Loucy (cell line): ENCODE measurements around the gene CRNKL1.
A peak's percentile ranks its signal among the peaks of the same experiment; 100 is the strongest.

Source experiments
- H2AFZ ChIP-seq: fragments of 200-600 bp; sonication (generic); 2 replicates; pipeline ENCODE4 v1.6.0; 2016; ENCODE audit warnings: antibody characterized with exemption, mild to moderate bottlenecking, low read length, moderate library complexity
- H3F3A ChIP-seq: fragments of 200-600 bp; 2 replicates; pipeline ENCODE4 v1.6.0; 2016; ENCODE audit warnings: antibody characterized with exemption, low read depth, mild to moderate bottlenecking
- H3K27me3 ChIP-seq: fragments of 200-600 bp; sonication (generic); 2 replicates; pipeline ENCODE4 v1.6.1; 2014; ENCODE audit warnings: low read length, mild to moderate bottlenecking; ENCODE audit not compliant: insufficient read depth, poor library complexity, severe bottlenecking
- H3K36me3 ChIP-seq: fragments of 200-600 bp; sonication (generic); 2 replicates; pipeline ENCODE4 v1.6.1; 2016; ENCODE audit warnings: low read length; ENCODE audit not compliant: insufficient read depth
- H3K4me1 ChIP-seq: fragments of 200-600 bp; sonication (generic); 2 replicates; pipeline ENCODE4 v1.5.1; 2014; ENCODE audit warnings: low read length, mild to moderate bottlenecking; ENCODE audit not compliant: insufficient read depth, poor library complexity, severe bottlenecking
- H3K4me2 ChIP-seq: fragments of 200-600 bp; sonication (generic); 2 replicates; pipeline ENCODE4 v1.6.0; 2014; ENCODE audit warnings: antibody characterized with exemption, low read length, low read depth, mild to moderate bottlenecking; ENCODE audit not compliant: poor library complexity, severe bottlenecking
- H3K4me3 ChIP-seq: fragments of 200-600 bp; sonication (generic); 2 replicates; pipeline ENCODE4 v1.5.1; 2014; ENCODE audit warnings: low read length, mild to moderate bottlenecking, mixed read lengths; ENCODE audit not compliant: poor library complexity, severe bottlenecking
- H3K79me2 ChIP-seq: fragments of 200-600 bp; sonication (generic); 2 replicates; pipeline ENCODE4 v1.6.1; 2014; ENCODE audit warnings: low read length; ENCODE audit not compliant: insufficient read depth
- H3K9ac ChIP-seq: fragments of 200-600 bp; sonication (generic); 2 replicates; pipeline ENCODE4 v1.6.0; 2014; ENCODE audit warnings: mild to moderate bottlenecking, low read depth, low read length, moderate library complexity; ENCODE audit not compliant: poor library complexity, severe bottlenecking
- H3K9me2 ChIP-seq: fragments of 200-600 bp; sonication (generic); replicated peaks from 2 replicates; pipeline ENCODE4 v1.6.1; 2016; ENCODE audit warnings: low read depth, low read length, mixed read lengths
- H3K9me3 ChIP-seq: fragments of 200-600 bp; sonication (generic); 2 replicates; pipeline ENCODE4 v1.6.1; 2014; ENCODE audit warnings: mild to moderate bottlenecking, antibody characterized with exemption, low read length, low read depth; ENCODE audit not compliant: insufficient read depth
- H4K20me1 ChIP-seq: fragments of 200-600 bp; sonication (generic); 2 replicates; pipeline ENCODE4 v1.6.0; 2014; ENCODE audit warnings: antibody characterized with exemption, low read length, mild to moderate bottlenecking; ENCODE audit not compliant: insufficient read depth, poor library complexity, severe bottlenecking
- EZH2phosphoT487 ChIP-seq: fragments of 200-600 bp; IDR thresholded peaks from 2 replicates; pipeline ENCODE4 v1.6.1; 2018; ENCODE audit warnings: antibody characterized with exemption, mild to moderate bottlenecking, moderate library complexity, borderline replicate concordance
- TF ChIP-seq, protein P1 (sequence below): fragments of 200-600 bp; sonication (generic); conservative IDR thresholded peaks from 2 replicates; pipeline ENCODE4 v1.5.1; 2014; ENCODE audit warnings: mild to moderate bottlenecking, antibody characterized with exemption, low read length

Gene CRNKL1

DNA sequence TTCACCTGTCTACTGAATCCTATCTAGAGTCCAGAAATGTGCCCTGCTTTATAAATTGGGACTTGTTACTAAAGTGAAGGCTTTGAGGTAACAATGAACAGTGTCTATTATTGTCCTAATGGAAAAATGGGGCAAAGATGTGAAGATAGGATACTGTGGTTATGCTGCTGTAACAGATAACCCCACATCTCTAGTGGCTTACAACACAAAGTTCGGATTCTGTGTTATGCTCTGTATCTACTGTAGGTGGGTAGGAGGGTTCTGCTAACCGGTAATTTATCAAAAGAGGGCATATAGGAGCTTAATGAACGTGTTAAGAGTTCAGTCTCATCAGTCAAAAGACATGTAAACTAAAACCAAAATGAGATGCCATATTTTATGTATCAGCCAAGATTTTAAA is 28.9 kb downstream of the CRNKL1 start:
- H3K9me2 ChIP-seq = no peaks in the 10 kb centered on the region
- H3K79me2 ChIP-seq = peaks cover 91% of the 10 kb centered on the region
- H3K4me1 ChIP-seq = peaks cover 48% of the 10 kb centered on the region
- no peaks in the 10 kb centered on the region for H3K9me3 ChIP-seq
- H3K9ac ChIP-seq = no peak overlapping the region
- no peaks in the 10 kb centered on the region for H3K27me3 ChIP-seq
- peak overlapping the region; percentile 9 for H3K4me2 ChIP-seq
- H3K36me3 ChIP-seq = peaks cover 25% of the 10 kb centered on the region; the same call in 1 of the 2 replicates
- H4K20me1 ChIP-seq = peaks cover 47% of the 10 kb centered on the region
- no peaks in the 10 kb centered on the region for H3F3A ChIP-seq
- no peak overlapping the region for H3K4me3 ChIP-seq
- TF ChIP-seq EZH2phosphoT487 = no peak
- TF ChIP-seq, protein P1, sequence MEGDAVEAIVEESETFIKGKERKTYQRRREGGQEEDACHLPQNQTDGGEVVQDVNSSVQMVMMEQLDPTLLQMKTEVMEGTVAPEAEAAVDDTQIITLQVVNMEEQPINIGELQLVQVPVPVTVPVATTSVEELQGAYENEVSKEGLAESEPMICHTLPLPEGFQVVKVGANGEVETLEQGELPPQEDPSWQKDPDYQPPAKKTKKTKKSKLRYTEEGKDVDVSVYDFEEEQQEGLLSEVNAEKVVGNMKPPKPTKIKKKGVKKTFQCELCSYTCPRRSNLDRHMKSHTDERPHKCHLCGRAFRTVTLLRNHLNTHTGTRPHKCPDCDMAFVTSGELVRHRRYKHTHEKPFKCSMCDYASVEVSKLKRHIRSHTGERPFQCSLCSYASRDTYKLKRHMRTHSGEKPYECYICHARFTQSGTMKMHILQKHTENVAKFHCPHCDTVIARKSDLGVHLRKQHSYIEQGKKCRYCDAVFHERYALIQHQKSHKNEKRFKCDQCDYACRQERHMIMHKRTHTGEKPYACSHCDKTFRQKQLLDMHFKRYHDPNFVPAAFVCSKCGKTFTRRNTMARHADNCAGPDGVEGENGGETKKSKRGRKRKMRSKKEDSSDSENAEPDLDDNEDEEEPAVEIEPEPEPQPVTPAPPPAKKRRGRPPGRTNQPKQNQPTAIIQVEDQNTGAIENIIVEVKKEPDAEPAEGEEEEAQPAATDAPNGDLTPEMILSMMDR = no peak
- no peak overlapping the region for H2AFZ ChIP-seq

DNA sequence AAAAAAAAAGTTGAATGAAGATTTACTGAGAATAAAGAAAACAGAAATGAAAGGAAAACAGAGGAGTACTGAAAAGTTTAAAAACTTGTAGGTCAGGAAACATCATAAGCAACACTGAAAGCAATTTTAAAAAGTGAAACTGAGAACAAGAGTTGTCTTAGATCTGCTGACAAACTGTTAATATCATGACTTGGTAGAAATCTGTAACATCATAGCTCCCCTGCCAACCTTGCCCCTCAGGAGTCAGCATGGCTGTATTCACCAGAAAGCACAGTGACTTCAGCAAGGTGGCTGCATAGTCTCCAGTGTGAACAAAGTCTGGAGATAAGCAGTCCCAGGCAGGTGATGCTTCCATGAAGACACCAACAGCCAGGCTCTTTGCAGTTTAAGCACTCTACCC is 29.8 kb downstream of the CRNKL1 start:
- peak overlapping the region; percentile 12 for H3K4me3 ChIP-seq
- no peaks in the 10 kb centered on the region for H3K9me2 ChIP-seq
- peaks cover 97% of the 10 kb centered on the region for H3K79me2 ChIP-seq
- peak overlapping the region; percentile 89 for H3K4me2 ChIP-seq
- peak overlapping the region; percentile 43 for H3K9ac ChIP-seq
- TF ChIP-seq, protein P1 = no peak
- no peak for TF ChIP-seq EZH2phosphoT487
- no peaks in the 10 kb centered on the region for H3K27me3 ChIP-seq
- H3K9me3 ChIP-seq = no peaks in the 10 kb centered on the region
- peaks cover 54% of the 10 kb centered on the region for H3K4me1 ChIP-seq
- H2AFZ ChIP-seq = no peak overlapping the region
- peaks cover 56% of the 10 kb centered on the region for H4K20me1 ChIP-seq
- no peaks in the 10 kb centered on the region for H3F3A ChIP-seq
- H3K36me3 ChIP-seq = peaks cover 17% of the 10 kb centered on the region; the same call in 1 of the 2 replicates

DNA sequence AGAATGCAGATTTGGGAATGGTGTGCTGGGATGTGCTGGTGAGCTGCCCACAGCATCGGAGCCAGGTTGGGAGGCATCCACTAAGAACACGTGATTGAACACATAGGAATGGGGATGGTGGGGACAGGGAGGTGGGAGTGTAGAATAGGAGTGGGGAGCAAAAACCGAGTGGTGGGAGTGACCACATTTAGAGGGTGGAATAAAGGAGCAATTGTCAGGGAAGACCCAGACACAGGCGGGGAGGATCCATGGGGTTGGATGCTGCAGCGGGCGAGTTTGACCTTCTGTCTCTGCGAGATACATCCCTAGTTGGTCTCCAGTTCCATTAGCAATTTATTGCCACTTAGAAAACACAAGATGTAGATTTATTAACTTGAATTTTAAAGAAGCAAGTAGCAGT is 30.4 kb downstream of the CRNKL1 start:
- no peaks in the 10 kb centered on the region for H3K9me2 ChIP-seq
- H3K36me3 ChIP-seq = peaks cover 11% of the 10 kb centered on the region; the same call in 1 of the 2 replicates
- peak overlapping the region; percentile 89 for H3K4me2 ChIP-seq
- peaks cover 59% of the 10 kb centered on the region for H4K20me1 ChIP-seq
- TF ChIP-seq EZH2phosphoT487 = no peak
- TF ChIP-seq, protein P1 = no peak
- no peak overlapping the region for H3K9ac ChIP-seq
- peaks cover 97% of the 10 kb centered on the region for H3K79me2 ChIP-seq
- H3F3A ChIP-seq = no peaks in the 10 kb centered on the region
- H3K9me3 ChIP-seq = no peaks in the 10 kb centered on the region
- peak overlapping the region; percentile 12 for H3K4me3 ChIP-seq
- no peaks in the 10 kb centered on the region for H3K27me3 ChIP-seq
- H2AFZ ChIP-seq = no peak overlapping the region
- H3K4me1 ChIP-seq = peaks cover 54% of the 10 kb centered on the region
